Measurements from ENCODE around the gene MECP2.

MECP2 gene

GRCh38 chrX:154038656-154039055 lies 58.9 kb downstream of the MECP2 start:
- DNase-seq: no peak

- no peak for DNase-seq
Measured at GRCh38 chrX:154037754-154038153, 59.8 kb downstream of the MECP2 start.

GRCh38 chrX:154036513-154036912 lies 61.0 kb downstream of the MECP2 start:
- no peak for DNase-seq

GRCh38 chrX:154033848-154034247 lies 63.7 kb downstream of the MECP2 start:
- DNase-seq: no peak

- DNase-seq: no peak
Measured at GRCh38 chrX:154032653-154033052, 64.9 kb downstream of the MECP2 start.

- no peak for DNase-seq
Measured at GRCh38 chrX:154032160-154032559, 65.4 kb downstream of the MECP2 start.

GRCh38 chrX:154030715-154031305 lies 66.7 kb downstream of the MECP2 start:
- no peak for DNase-seq

- DNase-seq: peak in 9 of 58 donors; percentile 6 to 32 (median 16)
Measured at GRCh38 chrX:154030266-154030665, 67.3 kb downstream of the MECP2 start.

GRCh38 chrX:154029439-154029838 lies 68.1 kb downstream of the MECP2 start:
- DNase-seq: no peak

- DNase-seq: no peak
Measured at GRCh38 chrX:154028502-154029184, 68.9 kb downstream of the MECP2 start.

GRCh38 chrX:154027986-154028385 lies 69.5 kb downstream of the MECP2 start:
- DNase-seq: no peak

- DNase-seq: no peak
Measured at GRCh38 chrX:154027022-154027402, 70.5 kb downstream of the MECP2 start.

- no peak for DNase-seq
Measured at GRCh38 chrX:154026136-154027021, 71.1 kb downstream of the MECP2 start.

GRCh38 chrX:154025230-154025629 lies 72.3 kb downstream of the MECP2 start:
- DNase-seq: no peak

- no peak for DNase-seq
Measured at GRCh38 chrX:154024271-154024670, 73.2 kb downstream of the MECP2 start.

GRCh38 chrX:154023276-154024000 lies 74.1 kb downstream of the MECP2 start:
- DNase-seq: no peak

- no peak for DNase-seq
Measured at GRCh38 chrX:154022108-154022507, 75.4 kb downstream of the MECP2 start.

GRCh38 chrX:154021131-154021611 lies 76.3 kb downstream of the MECP2 start:
- peak in 3 of 58 donors; percentile 3 to 18 (median 14) for DNase-seq

GRCh38 chrX:154020536-154021115 lies 76.9 kb downstream of the MECP2 start:
- DNase-seq: no peak

- peak in 28 of 58 donors; percentile 6 to 55 (median 29) for DNase-seq
Measured at GRCh38 chrX:154019633-154020528, 77.6 kb downstream of the MECP2 start, which contains the start of gene IRAK1. Gene IRAK1, minus strand, starts transcription at chrX:154019902. Its CDS starts 90 bp downstream, at chrX:154019812.

Data from anterior cingulate cortex (tissue), 58 donors.